PC-9 (cell line): ENCODE data around the gene NXNL1. TPM values are rescaled to one million over a fixed set of nuclear protein-coding genes. Genes with fewer than 3 reads are reported as not detected.

Experiments used
- BruUV-seq: library from RNA; stranded (reverse); fragments of 400-500 nt; replicated peaks from 2 replicates; lab custom pipeline; 2021; lab: Mats Ljungman, UMichigan
- CTCF ChIA-PET: fragments of 300-600 bp; sonication (Branson Sonifier 250); formaldehyde crosslinking; loops from one replicate; lab custom pipeline; 2022; ENCODE audit warnings: antibody characterized with exemption; lab: Charles Lee
- POLR2A ChIA-PET: fragments of 300-600 bp; sonication (Branson Sonifier 250); formaldehyde crosslinking; loops from one replicate; lab custom pipeline; 2022; ENCODE audit warnings: antibody characterized with exemption; ENCODE audit not compliant: unreplicated experiment; lab: Charles Lee
- DNase-seq, 2 experiments: peaks; one replicate each; pipeline versions ENCODE4 v3.0.0 to v3.0.0-alpha.2; 2015 to 2022; ENCODE audit warnings: mixed read lengths in 1 of 2
- H2AFZ ChIP-seq: fragments of 200-600 bp; sonication (generic); 2 replicates; pipeline ENCODE4 v1.8.1; 2017; ENCODE audit warnings: antibody characterized with exemption
- H3F3A ChIP-seq: fragments of 200-600 bp; sonication (generic); 2 replicates; pipeline ENCODE4 v1.8.1; 2017; ENCODE audit warnings: antibody characterized with exemption, mild to moderate bottlenecking, low read depth; ENCODE audit not compliant: insufficient read depth
- H3K27ac ChIP-seq: fragments of 200-600 bp; sonication (generic); 2 replicates; pipeline ENCODE4 v1.6.1; 2016; ENCODE audit warnings: mixed run types
- H3K27me3 ChIP-seq: fragments of 200-600 bp; sonication (generic); 2 replicates; pipeline ENCODE4 v1.6.1; 2016; ENCODE audit warnings: low read depth, mixed run types; ENCODE audit not compliant: insufficient read depth
- H3K36me3 ChIP-seq: fragments of 200-600 bp; sonication (generic); 2 replicates; pipeline ENCODE4 v1.6.1; 2016; ENCODE audit warnings: low read depth, mixed run types
- H3K4me1 ChIP-seq: fragments of 200-600 bp; sonication (generic); replicated peaks from 2 replicates; pipeline ENCODE4 v1.6.1; 2016; ENCODE audit warnings: mixed run types; ENCODE audit not compliant: insufficient read depth
- H3K4me2 ChIP-seq: fragments of 200-600 bp; sonication (generic); 2 replicates; pipeline ENCODE4 v1.6.1; 2017; ENCODE audit warnings: mixed run types
- H3K4me3 ChIP-seq: fragments of 200-600 bp; sonication (generic); 2 replicates; pipeline ENCODE4 v1.6.1; 2016; ENCODE audit warnings: mixed run types
- H3K79me2 ChIP-seq: fragments of 200-600 bp; sonication (generic); 2 replicates; pipeline ENCODE4 v1.6.1; 2017; ENCODE audit warnings: low read depth, mixed run types
- H3K9me2 ChIP-seq: fragments of 200-600 bp; sonication (generic); 2 replicates; pipeline ENCODE4 v1.8.1; 2017; ENCODE audit warnings: mild to moderate bottlenecking; ENCODE audit not compliant: insufficient read depth
- H3K9me3 ChIP-seq: fragments of 200-600 bp; sonication (generic); 2 replicates; pipeline ENCODE4 v1.8.1; 2016; ENCODE audit warnings: low read depth; ENCODE audit not compliant: insufficient read depth
- H4K20me1 ChIP-seq: fragments of 200-600 bp; sonication (generic); 2 replicates; pipeline ENCODE4 v1.8.1; 2017; ENCODE audit not compliant: insufficient read depth
- EZH2 ChIP-seq: fragments of 200-600 bp; sonication (generic); IDR thresholded peaks from 2 replicates; pipeline ENCODE4 v1.8.0; 2017; ENCODE audit warnings: antibody characterized with exemption, low read depth
- intact Hi-C: fragments of 100-400 bp; cut with micrococcal nuclease; formaldehyde crosslinking; loops from one replicate; pipeline ENCODE4 v1.10.0; 2022; ENCODE audit not compliant: unreplicated experiment
- total RNA-seq: library from RNA; stranded (reverse); gene quantifications from 2 replicates; pipeline ENCODE4 v1.2.3, GENCODE V29; 2021
- TF ChIP-seq, protein P1 (sequence below): fragments of 200-600 bp; sonication (generic); conservative IDR thresholded peaks from 2 replicates; pipeline ENCODE4 v1.6.1; 2017; ENCODE audit warnings: mixed run types, antibody characterized with exemption, mild to moderate bottlenecking, moderate library complexity

The NXNL1 gene
- total RNA-seq, 1 experiment from 2014 or later = not detected

DNA sequence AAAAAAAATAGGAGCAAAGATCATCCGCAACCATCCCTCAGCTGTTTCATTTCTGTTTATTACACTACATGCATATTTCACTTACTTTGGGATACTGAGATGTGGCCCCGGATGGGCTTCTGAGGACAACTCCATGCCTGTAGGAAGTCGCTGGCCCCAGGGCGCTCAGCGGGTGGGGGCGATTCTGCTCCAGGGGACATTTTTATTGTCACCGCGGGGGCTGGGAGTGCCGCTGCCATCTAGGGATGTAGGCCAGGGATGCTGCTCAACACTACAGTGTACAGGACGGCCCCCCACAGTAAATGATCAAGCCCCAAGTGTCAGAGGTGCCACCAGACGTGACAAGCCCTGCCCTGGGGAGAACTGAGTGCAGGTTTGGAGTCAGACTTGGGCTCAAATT lies 48.9 kb downstream of the NXNL1 start:
- H3K9me2 ChIP-seq = no peaks in the 10 kb centered on the region
- intact Hi-C loops = no loop called here
- ChIA-PET CTCF (interaction anchor here (0.7 kb wide), 1 partner anchor 749 kb away, joined by 4 read pairs; no protein-coding TSS in a partner anchor), POLR2A (interaction anchor here (0.6 kb wide), 2 partner anchors 17 to 105 kb away, joined by 5 to 21 read pairs; no protein-coding TSS in a partner anchor)
- H3K79me2 ChIP-seq = no peaks in the 10 kb centered on the region
- no peaks in the 10 kb centered on the region for H4K20me1 ChIP-seq
- no peaks in the 10 kb centered on the region; the same call in 1 of the 2 replicates for H3K4me1 ChIP-seq
- BruUV-seq = no TSS peak
- DNase-seq = no peak
- H3K9me3 ChIP-seq = no peaks in the 10 kb centered on the region
- H3K4me2 ChIP-seq = no peak overlapping the region
- H3K36me3 ChIP-seq = no peaks in the 10 kb centered on the region
- peaks cover 5% of the 10 kb centered on the region; the same call in 1 of the 2 replicates for H3F3A ChIP-seq
- no peak overlapping the region for H3K27ac ChIP-seq
- no peak overlapping the region for H3K4me3 ChIP-seq
- TF ChIP-seq EZH2 = no peak
- TF ChIP-seq, protein P1, sequence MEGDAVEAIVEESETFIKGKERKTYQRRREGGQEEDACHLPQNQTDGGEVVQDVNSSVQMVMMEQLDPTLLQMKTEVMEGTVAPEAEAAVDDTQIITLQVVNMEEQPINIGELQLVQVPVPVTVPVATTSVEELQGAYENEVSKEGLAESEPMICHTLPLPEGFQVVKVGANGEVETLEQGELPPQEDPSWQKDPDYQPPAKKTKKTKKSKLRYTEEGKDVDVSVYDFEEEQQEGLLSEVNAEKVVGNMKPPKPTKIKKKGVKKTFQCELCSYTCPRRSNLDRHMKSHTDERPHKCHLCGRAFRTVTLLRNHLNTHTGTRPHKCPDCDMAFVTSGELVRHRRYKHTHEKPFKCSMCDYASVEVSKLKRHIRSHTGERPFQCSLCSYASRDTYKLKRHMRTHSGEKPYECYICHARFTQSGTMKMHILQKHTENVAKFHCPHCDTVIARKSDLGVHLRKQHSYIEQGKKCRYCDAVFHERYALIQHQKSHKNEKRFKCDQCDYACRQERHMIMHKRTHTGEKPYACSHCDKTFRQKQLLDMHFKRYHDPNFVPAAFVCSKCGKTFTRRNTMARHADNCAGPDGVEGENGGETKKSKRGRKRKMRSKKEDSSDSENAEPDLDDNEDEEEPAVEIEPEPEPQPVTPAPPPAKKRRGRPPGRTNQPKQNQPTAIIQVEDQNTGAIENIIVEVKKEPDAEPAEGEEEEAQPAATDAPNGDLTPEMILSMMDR = no peak
- no peaks in the 10 kb centered on the region for H3K27me3 ChIP-seq
- no peak overlapping the region for H2AFZ ChIP-seq

DNA sequence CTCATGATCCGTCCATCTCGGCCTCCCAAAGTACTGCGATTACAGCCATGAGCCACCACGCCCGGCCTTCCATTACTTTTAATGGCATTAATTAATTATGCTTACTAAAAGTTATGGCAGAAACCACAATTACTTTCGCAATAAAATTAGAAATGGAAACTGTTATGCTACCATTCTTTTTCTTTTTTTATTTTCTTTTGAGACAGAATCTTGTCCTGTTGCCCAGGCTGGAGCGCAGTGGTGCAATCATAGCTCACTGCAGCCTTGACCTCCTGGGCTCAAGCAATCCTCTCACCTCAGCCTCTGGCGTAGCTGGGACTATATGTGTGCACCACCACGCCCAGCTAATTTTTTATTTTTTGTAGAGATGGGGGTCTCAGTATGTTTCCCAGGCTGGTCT lies 50.7 kb downstream of the NXNL1 start:
- H2AFZ ChIP-seq = no peak overlapping the region
- H3K27ac ChIP-seq = no peak overlapping the region
- H3K36me3 ChIP-seq = no peaks in the 10 kb centered on the region
- H3K9me3 ChIP-seq = no peaks in the 10 kb centered on the region
- H3F3A ChIP-seq = peaks cover 5% of the 10 kb centered on the region; the same call in 1 of the 2 replicates
- TF ChIP-seq, protein P1 = no peak
- no peaks in the 10 kb centered on the region for H3K27me3 ChIP-seq
- no peaks in the 10 kb centered on the region for H3K79me2 ChIP-seq
- no TSS peak for BruUV-seq
- H4K20me1 ChIP-seq = no peaks in the 10 kb centered on the region
- DNase-seq = no peak
- H3K4me2 ChIP-seq = no peak overlapping the region
- no peak overlapping the region for H3K4me3 ChIP-seq
- intact Hi-C loops = no loop called here
- H3K4me1 ChIP-seq = no peaks in the 10 kb centered on the region; the same call in none of the 2 replicates
- ChIA-PET CTCF (interaction anchor here (0.6 kb wide), 1 partner anchor 18 kb away, joined by 3 read pairs; no protein-coding TSS in a partner anchor), POLR2A (no interaction called here)
- H3K9me2 ChIP-seq = no peaks in the 10 kb centered on the region

DNA sequence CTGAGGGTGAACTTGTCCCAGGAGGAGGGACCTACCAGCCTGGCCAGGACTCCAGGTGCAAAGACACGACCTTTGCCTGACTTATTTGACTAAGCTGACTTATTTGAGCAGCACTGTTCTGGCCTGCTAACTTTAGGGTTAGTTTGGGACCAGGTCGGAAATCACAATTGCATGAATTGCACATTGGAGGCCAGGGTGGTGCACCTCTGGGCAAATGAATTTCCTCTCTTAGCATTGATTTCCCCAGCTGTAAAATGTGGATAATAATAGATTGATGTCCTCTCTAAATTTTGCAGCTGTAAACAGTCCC lies 53.9 kb downstream of the NXNL1 start:
- DNase-seq = no peak
- 0 out of 2 replicates have a peak overlapping the region, but pooled peaks have one; percentile 2 for H3K4me2 ChIP-seq

More for the DNA sequence above, 53.9 kb downstream of the NXNL1 start:
- Histone ChIP-seq H3K9me2 (no peaks in the 10 kb centered on the region), H3K27ac (no peak overlapping the region), H3K79me2 (no peaks in the 10 kb centered on the region), H3K27me3 (no peaks in the 10 kb centered on the region), H3K36me3 (no peaks in the 10 kb centered on the region), H4K20me1 (no peaks in the 10 kb centered on the region), H3K4me3 (no peak overlapping the region), H3K4me1 (no peaks in the 10 kb centered on the region; the same call in none of the 2 replicates), H3K9me3 (no peaks in the 10 kb centered on the region), H2AFZ (no peak overlapping the region), H3F3A (peaks cover 5% of the 10 kb centered on the region; the same call in 1 of the 2 replicates)
- ChIA-PET POLR2A (no interaction called here), CTCF (no interaction called here)
- intact Hi-C loops = no loop called here
- TF ChIP-seq, protein P1 = no peak
- no peak for TF ChIP-seq EZH2
- BruUV-seq = no TSS peak
